22Rv1 (cell line): Measurements from ENCODE around the gene MUC22.
"Not testable (repeated sequence)": the region's sequence is repeated elsewhere in the genome, so short reads cannot be mapped to it uniquely, and the experiment has no call there.

ENCODE experiments used
- H3K27ac ChIP-seq: fragments of 450-650 bp; 2 replicates; pipeline ENCODE4 v1.5.1; 2017
- ZFX ChIP-seq: fragments of 450-650 bp; IDR thresholded peaks from 2 replicates; pipeline ENCODE4 v1.6.1; 2017; ENCODE audit warnings: antibody characterized with exemption, borderline replicate concordance
- TF ChIP-seq, protein P1 (sequence below): fragments of 450-650 bp; IDR thresholded peaks from 2 replicates; pipeline ENCODE4 v1.5.1; 2017; ENCODE audit warnings: mild to moderate bottlenecking

The MUC22 gene

DNA sequence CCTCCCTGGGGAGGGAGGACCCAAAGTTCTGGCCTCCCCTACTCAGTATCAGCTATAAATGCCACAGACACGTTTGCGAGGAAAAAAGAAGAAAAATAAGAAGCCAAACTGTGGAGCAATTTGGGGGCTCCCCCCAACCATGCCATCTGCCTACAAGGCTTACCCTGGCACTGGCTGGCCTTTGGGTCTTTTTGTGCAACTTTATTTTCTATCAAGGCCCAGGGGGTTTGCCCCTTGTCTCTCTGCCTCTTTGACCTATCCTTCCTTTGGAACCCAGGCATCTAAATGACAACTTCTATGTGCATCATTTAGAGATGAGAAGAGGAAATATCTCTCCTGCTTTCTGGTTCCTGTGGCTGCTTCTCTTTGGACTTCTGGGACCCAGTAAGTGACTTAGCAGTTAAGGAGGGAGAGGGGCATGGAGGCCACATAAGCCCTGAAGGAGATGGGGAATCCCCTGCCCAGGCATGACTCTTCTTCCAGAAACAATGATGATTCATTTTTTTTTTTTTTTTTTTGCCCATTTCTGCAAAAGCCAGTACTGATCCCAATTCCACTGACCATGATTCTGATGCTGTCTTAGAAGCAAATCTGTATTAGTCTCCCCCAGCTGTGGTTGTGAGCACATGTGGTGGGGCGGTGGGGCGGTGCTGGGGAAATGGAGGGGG is at the start of gene MUC22:
Gene MUC22, plus strand, starts transcription at position 82 of the 668 bp plus-strand sequence. Its CDS starts 233 bp downstream, at position 315.
- TF ChIP-seq ZFX, result no peak
- TF ChIP-seq, protein P1, sequence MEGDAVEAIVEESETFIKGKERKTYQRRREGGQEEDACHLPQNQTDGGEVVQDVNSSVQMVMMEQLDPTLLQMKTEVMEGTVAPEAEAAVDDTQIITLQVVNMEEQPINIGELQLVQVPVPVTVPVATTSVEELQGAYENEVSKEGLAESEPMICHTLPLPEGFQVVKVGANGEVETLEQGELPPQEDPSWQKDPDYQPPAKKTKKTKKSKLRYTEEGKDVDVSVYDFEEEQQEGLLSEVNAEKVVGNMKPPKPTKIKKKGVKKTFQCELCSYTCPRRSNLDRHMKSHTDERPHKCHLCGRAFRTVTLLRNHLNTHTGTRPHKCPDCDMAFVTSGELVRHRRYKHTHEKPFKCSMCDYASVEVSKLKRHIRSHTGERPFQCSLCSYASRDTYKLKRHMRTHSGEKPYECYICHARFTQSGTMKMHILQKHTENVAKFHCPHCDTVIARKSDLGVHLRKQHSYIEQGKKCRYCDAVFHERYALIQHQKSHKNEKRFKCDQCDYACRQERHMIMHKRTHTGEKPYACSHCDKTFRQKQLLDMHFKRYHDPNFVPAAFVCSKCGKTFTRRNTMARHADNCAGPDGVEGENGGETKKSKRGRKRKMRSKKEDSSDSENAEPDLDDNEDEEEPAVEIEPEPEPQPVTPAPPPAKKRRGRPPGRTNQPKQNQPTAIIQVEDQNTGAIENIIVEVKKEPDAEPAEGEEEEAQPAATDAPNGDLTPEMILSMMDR, result no peak
- no peak within 1 kb of the TSS for H3K27ac ChIP-seq

DNA sequence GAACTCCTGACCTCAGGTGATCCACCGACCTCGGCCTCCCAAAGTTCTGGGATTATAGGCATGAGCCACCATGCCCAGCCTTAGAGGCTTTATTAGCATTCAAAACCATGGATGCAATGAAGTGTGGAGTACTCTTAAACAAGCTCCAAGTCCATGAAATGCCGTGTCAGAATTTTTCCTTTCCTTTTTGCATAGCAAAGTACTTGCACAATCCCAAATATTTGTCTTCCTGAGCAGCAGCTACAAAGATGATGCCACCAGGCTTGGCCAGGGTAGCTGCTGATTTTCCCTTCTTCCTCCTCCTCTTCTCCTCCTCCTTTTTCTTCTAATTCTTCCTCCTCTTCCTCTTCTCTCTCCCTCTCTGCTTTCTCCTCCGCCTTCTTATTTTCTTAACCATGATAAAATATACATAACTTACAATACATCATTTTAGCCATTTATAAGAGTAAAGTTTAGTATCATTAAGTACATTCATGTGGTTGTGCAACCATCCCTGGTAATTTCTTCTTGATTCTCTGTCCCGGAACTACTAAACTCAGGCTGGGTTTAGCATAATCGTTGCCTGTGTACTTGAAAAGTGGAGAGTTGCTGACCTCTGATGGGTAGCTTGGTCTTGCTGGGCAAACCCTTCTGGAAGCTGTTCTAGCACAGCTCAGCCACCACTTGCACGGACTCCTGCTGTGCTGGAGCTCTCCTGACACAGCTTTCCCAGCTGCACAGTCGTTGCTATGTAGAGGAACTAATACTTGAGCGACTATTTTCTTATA is 49.2 kb upstream of the MUC22 start:
- TF ChIP-seq, protein P1, result no peak
- TF ChIP-seq ZFX, result no peak
- no peak overlapping the region for H3K27ac ChIP-seq

DNA sequence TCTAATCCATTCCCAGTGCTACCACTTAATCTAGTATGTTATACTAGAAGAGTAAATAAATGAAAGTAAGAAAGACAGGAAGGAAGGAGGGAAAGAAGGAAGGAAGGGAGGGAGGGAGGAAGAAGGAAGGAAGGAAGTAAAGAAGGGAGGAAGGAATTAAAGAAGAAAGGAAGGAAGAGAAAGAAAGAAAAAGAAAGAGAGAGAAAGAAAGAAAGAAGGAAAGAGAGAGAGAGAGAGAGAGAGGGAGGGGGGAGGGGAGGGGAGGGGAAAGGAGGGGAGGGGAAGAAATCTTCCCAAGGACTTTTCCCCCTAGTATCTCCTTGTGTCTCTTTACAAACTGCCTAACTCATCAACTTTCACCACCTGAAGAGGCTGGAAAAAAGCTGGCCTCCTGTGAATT is 47.6 kb upstream of the MUC22 start:
- no peak overlapping the region for H3K27ac ChIP-seq
- no peak for TF ChIP-seq ZFX
- TF ChIP-seq, protein P1, result no peak

DNA sequence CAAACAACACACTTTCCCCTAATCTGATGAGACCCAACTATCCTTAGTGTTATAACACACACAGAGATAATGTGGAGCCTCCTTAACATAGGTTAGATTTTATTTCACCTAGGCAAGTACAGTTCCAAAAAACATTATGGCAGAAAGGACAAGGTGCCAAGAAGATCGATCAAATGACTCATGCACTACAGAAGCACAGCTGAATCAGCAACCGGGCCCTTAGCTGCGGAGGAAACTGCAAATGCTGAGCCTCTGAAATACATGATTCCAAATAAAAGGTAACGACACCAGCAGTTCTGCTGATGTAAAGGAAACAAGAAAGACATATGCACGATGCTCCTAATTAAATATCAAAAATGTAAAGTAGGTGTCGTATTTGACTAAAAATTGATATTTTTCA is 46.6 kb upstream of the MUC22 start:
- TF ChIP-seq, protein P1, result no peak
- TF ChIP-seq ZFX, result no peak
- H3K27ac ChIP-seq, result no peak overlapping the region

DNA sequence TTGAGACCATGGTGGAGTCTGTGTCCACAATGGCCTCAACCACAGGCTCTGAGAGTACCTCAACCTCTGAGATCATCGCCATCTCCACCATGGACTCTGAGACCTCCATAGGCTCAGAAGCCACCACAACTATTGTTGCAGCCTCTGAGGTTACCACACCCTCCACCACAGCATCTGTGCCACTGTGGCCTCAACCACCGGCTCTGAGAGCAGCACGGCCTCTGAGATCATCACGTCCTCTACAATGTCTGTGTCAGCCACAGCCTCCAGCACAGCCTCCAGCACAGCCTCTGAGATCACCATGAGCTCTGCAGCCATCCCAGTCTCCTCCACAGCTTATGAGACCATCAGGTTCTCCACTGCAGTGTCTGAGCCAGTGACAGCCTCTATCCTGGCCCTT is 46.2 kb upstream of the MUC22 start:
- no peak for TF ChIP-seq ZFX
- TF ChIP-seq, protein P1, result no peak

DNA sequence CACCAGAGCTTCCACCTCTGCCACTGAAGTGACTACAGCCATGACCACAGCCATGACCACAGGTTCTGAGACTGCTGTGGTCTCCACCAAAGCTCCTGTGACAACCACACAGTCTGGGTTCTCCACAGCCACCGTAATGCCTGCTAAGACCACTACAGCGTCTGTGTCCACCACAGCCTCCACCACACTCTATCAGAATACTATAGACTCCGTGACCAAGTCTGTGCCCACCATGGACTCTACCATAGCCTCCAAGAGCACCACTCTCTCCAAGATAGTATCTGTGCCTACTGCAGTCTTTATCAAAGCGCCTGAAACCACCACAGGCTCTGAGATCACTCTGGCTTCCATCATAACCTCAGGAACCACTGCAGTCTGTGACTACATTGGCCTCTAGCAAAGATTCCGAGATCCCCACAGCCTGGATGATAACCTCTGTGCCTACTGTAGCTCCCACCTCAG is 45.1 kb upstream of the MUC22 start:
- no peak overlapping the region for H3K27ac ChIP-seq
- TF ChIP-seq, protein P1, result no peak
- TF ChIP-seq ZFX, result no peak

More for the DNA sequence above, 46.2 kb upstream of the MUC22 start:
- no peak overlapping the region for H3K27ac ChIP-seq

DNA sequence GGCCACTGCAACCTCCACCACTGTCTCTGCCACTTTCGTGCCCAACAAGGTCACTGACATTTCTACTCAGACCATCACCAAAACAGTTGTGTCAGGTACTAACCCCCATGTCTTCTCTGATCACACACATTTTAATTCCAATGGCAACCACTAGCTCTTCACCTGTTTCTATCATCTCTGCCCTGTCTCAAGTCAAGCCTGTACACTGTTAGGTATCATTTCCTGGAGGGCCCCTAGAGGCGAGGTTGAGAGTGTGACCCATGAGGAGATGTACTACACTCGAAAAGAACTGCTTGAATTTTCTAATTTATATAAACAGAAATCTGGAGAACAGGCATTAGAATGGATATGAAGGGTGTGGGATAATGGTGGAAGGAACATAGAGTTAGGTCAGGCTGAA is 44.1 kb upstream of the MUC22 start:
- no peak for TF ChIP-seq ZFX
- TF ChIP-seq, protein P1, result no peak

DNA sequence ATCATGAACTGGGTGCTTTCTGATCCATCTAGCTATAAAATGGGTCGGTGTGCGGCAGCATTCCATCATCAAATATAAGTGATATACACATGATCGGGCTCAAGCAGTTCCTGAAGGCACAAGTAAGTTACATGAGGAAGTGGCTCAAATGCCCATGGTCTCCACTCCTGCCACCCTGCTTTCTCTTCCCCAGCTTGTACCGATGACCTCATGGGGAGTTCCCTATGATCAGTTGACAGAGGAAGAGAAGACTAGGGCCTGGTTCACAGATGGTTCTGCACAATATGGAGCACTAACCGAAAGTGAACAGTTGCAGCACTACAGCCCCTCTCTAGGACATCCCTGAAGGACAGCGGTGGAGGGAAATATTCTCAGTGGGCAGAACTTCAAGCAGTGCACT is 41.1 kb upstream of the MUC22 start:
- not testable (repeated sequence) for H3K27ac ChIP-seq

More for the DNA sequence above, 44.1 kb upstream of the MUC22 start:
- no peak overlapping the region for H3K27ac ChIP-seq
